Measurements from ENCODE around the gene BHLHA9. TPM values are rescaled to one million over a fixed set of nuclear protein-coding genes. Genes with fewer than 3 reads are reported as not detected.
A peak's percentile ranks its signal among the peaks of the same experiment; 100 is the strongest.

Gene BHLHA9
- total and polyA plus RNA-seq, 2 of the 8 experiments (the other 6 are each of a cell fraction or from before 2014, with no cell fraction given): 0.29 to 0.34 TPM

DNA sequence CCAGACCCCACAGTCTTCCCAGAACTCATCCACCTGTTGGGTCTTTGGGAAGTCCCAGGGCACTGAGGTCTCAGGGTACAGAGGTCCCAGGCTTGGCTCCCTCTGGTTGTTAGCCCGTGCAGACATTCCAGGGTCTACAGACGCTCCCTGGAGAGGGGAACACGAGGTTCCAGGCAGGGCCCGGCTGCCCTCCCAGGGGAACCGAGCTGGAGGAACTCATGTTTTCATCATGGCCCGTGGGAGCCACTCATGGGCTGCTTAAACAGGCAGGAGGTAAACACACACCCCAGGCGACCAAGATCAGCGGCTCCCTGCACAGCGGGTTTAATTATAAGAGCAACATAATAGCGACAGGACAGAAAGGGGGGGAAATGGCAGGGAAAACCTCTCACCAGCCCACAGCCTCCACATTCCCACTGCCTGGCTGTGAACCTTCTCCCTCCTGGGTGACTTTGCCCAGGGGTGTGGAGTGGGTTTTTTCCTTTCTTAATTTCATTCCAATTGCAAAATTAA lies 45.7 kb downstream of the BHLHA9 start:
- no peaks in the 10 kb centered on the region for H3K79me2 ChIP-seq (ENCODE audit: control insufficient read depth in 1 of 2, insufficient read depth in 2 of 2, low read length in 2 of 2)
- no peaks in the 10 kb centered on the region for H3K4me1 ChIP-seq (replicated peaks in 1 of 4; ENCODE audit: control insufficient read depth in 3 of 4, insufficient read depth in 4 of 4, low read length in 3 of 4)
- H3K9ac ChIP-seq (replicated peaks in 1 of 4; ENCODE audit: extremely low read depth in 1 of 4, low read depth in 3 of 4, low read length in 3 of 4): no peak overlapping the region
- H2BK5ac ChIP-seq (ENCODE audit: low read depth, low read length): no peak overlapping the region
- no peaks in the 10 kb centered on the region for H4K20me1 ChIP-seq (replicated peaks in 1 of 2; ENCODE audit: control insufficient read depth in 1 of 2, insufficient read depth in 2 of 2, low read length in 2 of 2)
- no peak overlapping the region for H2BK15ac ChIP-seq (ENCODE audit: low read length)
- H3K79me1 ChIP-seq (ENCODE audit: low read depth, low read length): no peaks in the 10 kb centered on the region
- no peaks in the 10 kb centered on the region for H3K23me2 ChIP-seq (ENCODE audit: low read depth, low read length)
- no peak overlapping the region for H3K23ac ChIP-seq (ENCODE audit: insufficient read length)
- H4K91ac ChIP-seq (replicated peaks; ENCODE audit: insufficient read length, low read length): no peak overlapping the region
- FAIRE-seq: no peak
- H3K18ac ChIP-seq (ENCODE audit: extremely low read depth, low read length): peak overlapping the region; percentile 32
- POLR2A ChIA-PET (ENCODE audit: partially characterized antibody): no interaction called here
- no peak overlapping the region for H4K5ac ChIP-seq (ENCODE audit: insufficient read length, low read depth, low read length)
- no peak overlapping the region for H2BK120ac ChIP-seq (replicated peaks; ENCODE audit: low read depth, low read length)
- H2AK5ac ChIP-seq (ENCODE audit: low read depth, low read length): no peak overlapping the region
- H2BK20ac ChIP-seq (ENCODE audit: low read length): no peak overlapping the region
- no peaks in the 10 kb centered on the region for H3K36me3 ChIP-seq (ENCODE audit: control insufficient read depth in 2 of 4, insufficient read depth in 4 of 4, low read length in 3 of 4)
- H3K4me3 ChIP-seq (ENCODE audit: extremely low read depth in 1 of 4, insufficient read depth in 2 of 4, low read depth in 3 of 4, low read length in 4 of 4): no peak overlapping the region
- H4K8ac ChIP-seq (ENCODE audit: extremely low read depth, insufficient read depth, low read length): peak overlapping the region; percentile 36; the same call in 1 of the 2 replicates
- H3K56ac ChIP-seq (replicated peaks; ENCODE audit: insufficient read length, low read depth, low read length): no peak overlapping the region
- WGBS, 2 experiments (ENCODE audit: extremely low coverage in 1 of 2, insufficient coverage in 1 of 2, insufficient read length in 1 of 2, insufficient replicate concordance in 2 of 2, low coverage in 1 of 2, low lambda C conversion rate in 2 of 2, missing lambda C conversion rate in 1 of 2): 86% methylated on average over 7 of the region's 10 CpGs; no CpG with 5 or more reads in 1 of the 2 experiments
- H3K4me2 ChIP-seq (ENCODE audit: insufficient read depth in 1 of 2, low read depth in 2 of 2, low read length in 2 of 2): no peak overlapping the region
- no peak overlapping the region for H3K4ac ChIP-seq (replicated peaks; ENCODE audit: insufficient read length, low read depth, low read length)
- H3K9me3 ChIP-seq (ENCODE audit: insufficient read depth in 2 of 2, low read depth in 1 of 2, low read length in 1 of 2): no peaks in the 10 kb centered on the region
- H3K14ac ChIP-seq (ENCODE audit: insufficient read length): no peak overlapping the region
- DNase-seq (ENCODE audit: low read depth in 1 of 2, low spot score in 2 of 2): no peak
- H2AFZ ChIP-seq (ENCODE audit: low read length): no peak overlapping the region
- H3K27ac ChIP-seq (ENCODE audit: low read depth, low read length): no peak overlapping the region
- no peaks in the 10 kb centered on the region for H3K27me3 ChIP-seq (replicated peaks in 1 of 4; ENCODE audit: control insufficient read depth in 3 of 4, extremely low read depth in 1 of 4, insufficient read depth in 3 of 4, low read length in 3 of 4)
- CTCF ChIA-PET (ENCODE audit: partially characterized antibody): interaction anchor here (0.6 to 1.4 kb wide), 5 partner anchors 14 to 224 kb away, joined by 3 to 6 read pairs (median 4); no protein-coding TSS in a partner anchor
- H2BK12ac ChIP-seq (ENCODE audit: low read depth, low read length): no peak overlapping the region
- TF ChIP-seq JUN (IDR thresholded peaks at IDR 0.05; ENCODE audit: low read depth, low read length) (no peak), RNF2 (IDR thresholded peaks at IDR 0.05; ENCODE audit: borderline replicate concordance, low read depth, low read length, missing control alignments, poor library complexity, severe bottlenecking) (no peak), CEBPB (IDR thresholded peaks at IDR 0.05; ENCODE audit: low read depth, low read length) (no peak), CHD2 (IDR thresholded peaks at IDR 0.05; ENCODE audit: low read length) (no peak), SAP30 (IDR thresholded peaks at IDR 0.05; ENCODE audit: insufficient read depth, insufficient replicate concordance, low read length) (no peak), CBX5 (IDR thresholded peaks at IDR 0.05; ENCODE audit: low read depth, low read length) (no peak), RFX5 (IDR thresholded peaks at IDR 0.05; ENCODE audit: borderline replicate concordance, low read depth, low read length) (no peak), POLR2AphosphoS5 (IDR thresholded peaks at IDR 0.05; ENCODE audit: low read depth, low read length) (no peak), SUZ12 (IDR thresholded peaks at IDR 0.05; ENCODE audit: low read length) (no peak), TAF1 (IDR thresholded peaks at IDR 0.05; ENCODE audit: low read depth, low read length) (no peak)
- TF ChIP-seq, protein P1, sequence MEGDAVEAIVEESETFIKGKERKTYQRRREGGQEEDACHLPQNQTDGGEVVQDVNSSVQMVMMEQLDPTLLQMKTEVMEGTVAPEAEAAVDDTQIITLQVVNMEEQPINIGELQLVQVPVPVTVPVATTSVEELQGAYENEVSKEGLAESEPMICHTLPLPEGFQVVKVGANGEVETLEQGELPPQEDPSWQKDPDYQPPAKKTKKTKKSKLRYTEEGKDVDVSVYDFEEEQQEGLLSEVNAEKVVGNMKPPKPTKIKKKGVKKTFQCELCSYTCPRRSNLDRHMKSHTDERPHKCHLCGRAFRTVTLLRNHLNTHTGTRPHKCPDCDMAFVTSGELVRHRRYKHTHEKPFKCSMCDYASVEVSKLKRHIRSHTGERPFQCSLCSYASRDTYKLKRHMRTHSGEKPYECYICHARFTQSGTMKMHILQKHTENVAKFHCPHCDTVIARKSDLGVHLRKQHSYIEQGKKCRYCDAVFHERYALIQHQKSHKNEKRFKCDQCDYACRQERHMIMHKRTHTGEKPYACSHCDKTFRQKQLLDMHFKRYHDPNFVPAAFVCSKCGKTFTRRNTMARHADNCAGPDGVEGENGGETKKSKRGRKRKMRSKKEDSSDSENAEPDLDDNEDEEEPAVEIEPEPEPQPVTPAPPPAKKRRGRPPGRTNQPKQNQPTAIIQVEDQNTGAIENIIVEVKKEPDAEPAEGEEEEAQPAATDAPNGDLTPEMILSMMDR (IDR thresholded peaks at IDR 0.05; ENCODE audit: control extremely low read depth in 1 of 3, insufficient read depth in 1 of 3, low read depth in 1 of 3, low read length in 3 of 3): no peak
